GM23338 (cell line): ENCODE results near the gene RAB40B. TPM values are rescaled to one million over a fixed set of nuclear protein-coding genes. Genes with fewer than 3 reads are reported as not detected.
A peak's percentile ranks its signal among the peaks of the same experiment; 100 is the strongest.

ENCODE experiments used
- ATAC-seq: fragments of 200-7000 bp; cut with Tn5 transposase; 3 replicates; pipeline ENCODE4 v1.9.1; 2020
- DNase-seq: peaks from one replicate; pipeline ENCODE4 v3.0.0-alpha.2; 2015; ENCODE audit warnings: low spot score
- H2AFZ ChIP-seq: fragments of 200-600 bp; sonication (generic); 2 replicates; pipeline ENCODE4 v1.8.0; 2016; ENCODE audit warnings: antibody characterized with exemption, mild to moderate bottlenecking, moderate library complexity
- H3F3A ChIP-seq: fragments of 200-600 bp; sonication (generic); replicated peaks from 2 replicates; pipeline ENCODE4 v1.8.0; 2017; ENCODE audit warnings: antibody characterized with exemption, mixed run types, low read depth
- H3K27ac ChIP-seq: fragments of 200-600 bp; sonication (generic); 2 replicates; pipeline ENCODE4 v1.6.1; 2016; ENCODE audit warnings: low read depth
- H3K27me3 ChIP-seq: fragments of 200-600 bp; sonication (generic); 2 replicates; pipeline ENCODE4 v1.8.0; 2016; ENCODE audit warnings: mild to moderate bottlenecking, mixed run types, moderate library complexity; ENCODE audit not compliant: insufficient read depth
- H3K36me3 ChIP-seq: fragments of 200-600 bp; sonication (generic); 2 replicates; pipeline ENCODE4 v1.8.0; 2016; ENCODE audit warnings: mild to moderate bottlenecking; ENCODE audit not compliant: insufficient read depth
- H3K4me1 ChIP-seq: fragments of 200-600 bp; sonication (generic); 2 replicates; pipeline ENCODE4 v1.8.0; 2016; ENCODE audit warnings: mild to moderate bottlenecking, moderate library complexity; ENCODE audit not compliant: insufficient read depth
- H3K4me2 ChIP-seq: fragments of 200-600 bp; sonication (generic); 2 replicates; pipeline ENCODE4 v1.7.1; 2017; ENCODE audit warnings: mixed run types
- H3K4me3 ChIP-seq: fragments of 200-600 bp; sonication (generic); 2 replicates; pipeline ENCODE4 v1.6.1; 2016; ENCODE audit warnings: mixed run types
- H3K79me2 ChIP-seq: fragments of 200-600 bp; sonication (generic); replicated peaks from 2 replicates; pipeline ENCODE4 v1.8.0; 2017; ENCODE audit warnings: mild to moderate bottlenecking; ENCODE audit not compliant: insufficient read depth
- H3K9me2 ChIP-seq: fragments of 200-600 bp; sonication (generic); 2 replicates; pipeline ENCODE4 v1.8.0; 2017; ENCODE audit not compliant: insufficient read depth
- H4K20me1 ChIP-seq: fragments of 200-600 bp; sonication (generic); replicated peaks from 2 replicates; pipeline ENCODE4 v1.8.0; 2017; ENCODE audit warnings: mild to moderate bottlenecking; ENCODE audit not compliant: insufficient read depth
- H3K27ac Mint-ChIP-seq: 2 replicates; pipeline ENCODE4 v1.8.0; 2020; ENCODE audit warnings: inconsistent platforms, mild to moderate bottlenecking, moderate library complexity, mixed read lengths
- H3K27me3 Mint-ChIP-seq: 3 replicates; pipeline ENCODE4 v1.8.0; 2022; ENCODE audit warnings: low read depth, mild to moderate bottlenecking, moderate library complexity, mixed read lengths, inconsistent platforms; ENCODE audit not compliant: insufficient read depth, poor library complexity
- H3K36me3 Mint-ChIP-seq: 3 replicates; pipeline ENCODE4 v1.8.0; 2021; ENCODE audit warnings: low read depth, mild to moderate bottlenecking, inconsistent platforms, moderate library complexity, mixed read lengths
- H3K4me1 Mint-ChIP-seq: 3 replicates; pipeline ENCODE4 v1.8.0; 2020; ENCODE audit warnings: mild to moderate bottlenecking, inconsistent platforms, mixed read lengths
- H3K4me3 Mint-ChIP-seq: 3 replicates; pipeline ENCODE4 v1.8.0; 2021; ENCODE audit warnings: moderate library complexity, mild to moderate bottlenecking, inconsistent platforms, mixed read lengths
- H3K9me3 Mint-ChIP-seq: 3 replicates; pipeline ENCODE4 v1.8.0; 2020; ENCODE audit warnings: moderate library complexity, mild to moderate bottlenecking, inconsistent platforms, mixed read lengths
- CREB1 ChIP-seq: fragments of 250-450 bp; sonication (Bioruptor Pico); IDR thresholded peaks from 2 replicates; pipeline ENCODE4 v1.5.0; 2020; ENCODE audit warnings: low read depth, mild to moderate bottlenecking, moderate library complexity
- EZH2 ChIP-seq: fragments of 200-600 bp; sonication (generic); IDR thresholded peaks from one replicate; pipeline ENCODE4 v1.8.0; 2017; ENCODE audit warnings: antibody characterized with exemption, mild to moderate bottlenecking, low read depth; ENCODE audit not compliant: unreplicated experiment
- EZH2phosphoT487 ChIP-seq: fragments of 200-600 bp; sonication (generic); IDR thresholded peaks from one replicate; pipeline ENCODE4 v1.8.1; 2018; ENCODE audit warnings: antibody characterized with exemption; ENCODE audit not compliant: unreplicated experiment
- POLR2AphosphoS5 ChIP-seq: IDR thresholded peaks from 2 replicates; pipeline ENCODE4 v1.6.1; 2016; ENCODE audit warnings: antibody characterized with exemption, low read depth
- STAT1 ChIP-seq: IDR thresholded peaks from one replicate; pipeline ENCODE4 v1.6.1; 2016; ENCODE audit warnings: antibody characterized with exemption; ENCODE audit not compliant: unreplicated experiment
- ZNF114 ChIP-seq: fragments of 250-450 bp; sonication (Bioruptor Pico); IDR thresholded peaks from 2 replicates; pipeline ENCODE4 v1.5.0; 2020; ENCODE audit warnings: mild to moderate bottlenecking, moderate library complexity
- ZNF331 ChIP-seq: fragments of 250-450 bp; sonication (Bioruptor Pico); IDR thresholded peaks from 2 replicates; pipeline ENCODE4 v1.5.0; 2020; ENCODE audit warnings: low read depth, mild to moderate bottlenecking, moderate library complexity
- polyA plus RNA-seq: library from polyadenylated mRNA; unstranded; fragments of >200 nt; fragmentation: Nextera tagmentation; extraction: Ambion mirVana; gene quantifications from 2 replicates; pipeline ENCODE4 v1.2.1, GENCODE V29; 2016
- total RNA-seq: library from RNA; depleted of rRNA; stranded (reverse); fragments of >200 nt; shearing (Covaris generic); gene quantifications from 2 replicates; pipeline ENCODE4 v1.2.3, GENCODE V29; 2014
- TF ChIP-seq, protein P1 (sequence below): IDR thresholded peaks from 2 replicates; pipeline ENCODE4 v1.6.1; 2016; ENCODE audit warnings: antibody characterized with exemption
- TF ChIP-seq, protein P2 (sequence below): fragments of 250-450 bp; sonication (Bioruptor Pico); IDR thresholded peaks from 2 replicates; pipeline ENCODE4 v1.5.0; 2020; ENCODE audit warnings: mild to moderate bottlenecking, moderate library complexity
- TF ChIP-seq, protein P3 (sequence below), 2 experiments: fragments of 200-600 bp in 1 of 2; sonication (generic) in 1 of 2; conservative IDR thresholded peaks; 2 replicates each; pipeline versions ENCODE4 v1.5.1 to v1.6.1; 2016 to 2017; ENCODE audit warnings: antibody characterized with exemption in 2 of 2, low read depth in 2 of 2, mild to moderate bottlenecking in 2 of 2, moderate library complexity in 1 of 2

The RAB40B gene
- total and polyA plus RNA-seq, 2 experiments from 2014 or later, result 4.2 to 5.2 TPM

DNA sequence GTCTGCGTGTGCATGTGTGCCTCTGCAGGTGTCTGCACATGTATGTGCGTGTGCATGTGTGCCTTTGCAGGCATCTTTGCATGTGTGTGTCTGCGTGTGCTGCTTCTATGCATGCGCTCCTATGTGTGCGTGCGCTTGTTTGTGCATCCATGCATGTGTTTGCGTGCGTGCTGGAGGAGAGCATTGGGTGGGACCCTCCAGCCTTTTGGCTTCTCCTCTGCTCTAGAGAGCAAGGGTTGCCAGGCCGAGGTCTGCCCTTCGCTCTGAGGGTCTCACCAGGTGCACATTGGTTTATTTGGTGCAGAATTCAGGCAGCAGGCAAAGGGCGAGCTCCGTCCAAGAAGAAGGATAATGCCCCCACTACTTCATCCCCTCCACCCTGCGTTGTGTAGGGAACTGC is 1.1 kb upstream of the RAB40B start:
- Histone ChIP-seq H2AFZ (no peak overlapping the region), H3K36me3 (no peaks in the 10 kb centered on the region), H3K27me3 (peaks cover 35% of the 10 kb centered on the region), H3K9me2 (no peaks in the 10 kb centered on the region), H3K4me3 (peak overlapping the region; percentile 63; the same call in 1 of the 2 replicates), H3K79me2 (no peaks in the 10 kb centered on the region), H3F3A (0 out of 2 replicates have a peak, but pooled peaks cover 6% of the 10 kb centered on the region), H4K20me1 (no peaks in the 10 kb centered on the region), H3K4me1 (no peaks in the 10 kb centered on the region), H3K27ac (no peak overlapping the region), H3K4me2 (peak overlapping the region; percentile 75; the same call in 1 of the 2 replicates)
- H3K27ac Mint-ChIP-seq, result no peak overlapping the region
- no peaks in the 10 kb centered on the region; the same call in 2 of the 3 replicates for H3K36me3 Mint-ChIP-seq
- H3K4me1 Mint-ChIP-seq, result no peaks in the 10 kb centered on the region
- peaks cover 27% of the 10 kb centered on the region for H3K27me3 Mint-ChIP-seq
- DNase-seq, result no peak
- peak overlapping the region; percentile 86 for H3K4me3 Mint-ChIP-seq
- TF ChIP-seq EZH2phosphoT487, result no peak
- no peak for ATAC-seq
- H3K9me3 Mint-ChIP-seq, result no peaks in the 10 kb centered on the region; the same call in 2 of the 3 replicates

DNA sequence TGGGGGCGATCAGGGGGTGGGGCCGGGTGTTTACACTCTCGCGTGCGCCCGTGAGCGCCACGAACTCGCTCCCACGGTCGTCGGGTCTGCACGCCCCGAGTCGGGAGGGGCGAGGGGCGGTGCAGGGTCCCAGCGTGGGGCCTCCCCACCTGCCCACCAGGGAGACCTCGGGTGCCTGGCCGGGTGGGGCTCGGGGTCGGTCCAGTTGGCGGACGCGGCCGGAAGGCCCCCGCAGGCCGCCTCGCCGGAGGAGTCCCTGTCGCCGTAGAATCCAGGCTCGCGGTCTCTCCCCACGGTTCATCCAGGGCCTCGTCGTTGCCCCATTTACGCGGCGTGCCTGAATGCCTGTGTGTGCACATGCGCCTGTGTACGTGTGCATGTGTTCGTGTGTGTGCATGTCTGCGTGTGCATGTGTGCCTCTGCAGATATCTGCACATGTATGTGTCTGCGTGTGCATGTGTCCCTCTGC is 510 bp upstream of the RAB40B start:
- Mint-ChIP-seq H3K9me3 (no peaks in the 10 kb centered on the region; the same call in 2 of the 3 replicates), H3K4me1 (no peaks in the 10 kb centered on the region), H3K4me3 (peak overlapping the region; percentile 86), H3K27ac (no peak overlapping the region), H3K27me3 (peaks cover 30% of the 10 kb centered on the region), H3K36me3 (no peaks in the 10 kb centered on the region; the same call in 2 of the 3 replicates)
- Histone ChIP-seq H3K9me2 (no peaks in the 10 kb centered on the region), H3F3A (0 out of 2 replicates have a peak, but pooled peaks cover 6% of the 10 kb centered on the region), H3K4me1 (no peaks in the 10 kb centered on the region), H3K36me3 (no peaks in the 10 kb centered on the region), H3K4me2 (peak overlapping the region; percentile 75), H4K20me1 (no peaks in the 10 kb centered on the region), H2AFZ (no peak overlapping the region), H3K27me3 (peaks cover 35% of the 10 kb centered on the region), H3K27ac (no peak overlapping the region), H3K4me3 (peak overlapping the region; percentile 63), H3K79me2 (no peaks in the 10 kb centered on the region)
- DNase-seq (peak; percentile 60), ATAC-seq (peak; percentile 42)
- TF ChIP-seq ZNF114 (CRISPR knock-in tag), result no peak
- TF ChIP-seq ZNF331 (CRISPR knock-in tag), result no peak
- TF ChIP-seq, protein P1, sequence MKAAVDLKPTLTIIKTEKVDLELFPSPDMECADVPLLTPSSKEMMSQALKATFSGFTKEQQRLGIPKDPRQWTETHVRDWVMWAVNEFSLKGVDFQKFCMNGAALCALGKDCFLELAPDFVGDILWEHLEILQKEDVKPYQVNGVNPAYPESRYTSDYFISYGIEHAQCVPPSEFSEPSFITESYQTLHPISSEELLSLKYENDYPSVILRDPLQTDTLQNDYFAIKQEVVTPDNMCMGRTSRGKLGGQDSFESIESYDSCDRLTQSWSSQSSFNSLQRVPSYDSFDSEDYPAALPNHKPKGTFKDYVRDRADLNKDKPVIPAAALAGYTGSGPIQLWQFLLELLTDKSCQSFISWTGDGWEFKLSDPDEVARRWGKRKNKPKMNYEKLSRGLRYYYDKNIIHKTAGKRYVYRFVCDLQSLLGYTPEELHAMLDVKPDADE, result no peak
- TF ChIP-seq STAT1, result no peak
- TF ChIP-seq CREB1 (CRISPR knock-in tag), result no peak
- TF ChIP-seq, protein P2, sequence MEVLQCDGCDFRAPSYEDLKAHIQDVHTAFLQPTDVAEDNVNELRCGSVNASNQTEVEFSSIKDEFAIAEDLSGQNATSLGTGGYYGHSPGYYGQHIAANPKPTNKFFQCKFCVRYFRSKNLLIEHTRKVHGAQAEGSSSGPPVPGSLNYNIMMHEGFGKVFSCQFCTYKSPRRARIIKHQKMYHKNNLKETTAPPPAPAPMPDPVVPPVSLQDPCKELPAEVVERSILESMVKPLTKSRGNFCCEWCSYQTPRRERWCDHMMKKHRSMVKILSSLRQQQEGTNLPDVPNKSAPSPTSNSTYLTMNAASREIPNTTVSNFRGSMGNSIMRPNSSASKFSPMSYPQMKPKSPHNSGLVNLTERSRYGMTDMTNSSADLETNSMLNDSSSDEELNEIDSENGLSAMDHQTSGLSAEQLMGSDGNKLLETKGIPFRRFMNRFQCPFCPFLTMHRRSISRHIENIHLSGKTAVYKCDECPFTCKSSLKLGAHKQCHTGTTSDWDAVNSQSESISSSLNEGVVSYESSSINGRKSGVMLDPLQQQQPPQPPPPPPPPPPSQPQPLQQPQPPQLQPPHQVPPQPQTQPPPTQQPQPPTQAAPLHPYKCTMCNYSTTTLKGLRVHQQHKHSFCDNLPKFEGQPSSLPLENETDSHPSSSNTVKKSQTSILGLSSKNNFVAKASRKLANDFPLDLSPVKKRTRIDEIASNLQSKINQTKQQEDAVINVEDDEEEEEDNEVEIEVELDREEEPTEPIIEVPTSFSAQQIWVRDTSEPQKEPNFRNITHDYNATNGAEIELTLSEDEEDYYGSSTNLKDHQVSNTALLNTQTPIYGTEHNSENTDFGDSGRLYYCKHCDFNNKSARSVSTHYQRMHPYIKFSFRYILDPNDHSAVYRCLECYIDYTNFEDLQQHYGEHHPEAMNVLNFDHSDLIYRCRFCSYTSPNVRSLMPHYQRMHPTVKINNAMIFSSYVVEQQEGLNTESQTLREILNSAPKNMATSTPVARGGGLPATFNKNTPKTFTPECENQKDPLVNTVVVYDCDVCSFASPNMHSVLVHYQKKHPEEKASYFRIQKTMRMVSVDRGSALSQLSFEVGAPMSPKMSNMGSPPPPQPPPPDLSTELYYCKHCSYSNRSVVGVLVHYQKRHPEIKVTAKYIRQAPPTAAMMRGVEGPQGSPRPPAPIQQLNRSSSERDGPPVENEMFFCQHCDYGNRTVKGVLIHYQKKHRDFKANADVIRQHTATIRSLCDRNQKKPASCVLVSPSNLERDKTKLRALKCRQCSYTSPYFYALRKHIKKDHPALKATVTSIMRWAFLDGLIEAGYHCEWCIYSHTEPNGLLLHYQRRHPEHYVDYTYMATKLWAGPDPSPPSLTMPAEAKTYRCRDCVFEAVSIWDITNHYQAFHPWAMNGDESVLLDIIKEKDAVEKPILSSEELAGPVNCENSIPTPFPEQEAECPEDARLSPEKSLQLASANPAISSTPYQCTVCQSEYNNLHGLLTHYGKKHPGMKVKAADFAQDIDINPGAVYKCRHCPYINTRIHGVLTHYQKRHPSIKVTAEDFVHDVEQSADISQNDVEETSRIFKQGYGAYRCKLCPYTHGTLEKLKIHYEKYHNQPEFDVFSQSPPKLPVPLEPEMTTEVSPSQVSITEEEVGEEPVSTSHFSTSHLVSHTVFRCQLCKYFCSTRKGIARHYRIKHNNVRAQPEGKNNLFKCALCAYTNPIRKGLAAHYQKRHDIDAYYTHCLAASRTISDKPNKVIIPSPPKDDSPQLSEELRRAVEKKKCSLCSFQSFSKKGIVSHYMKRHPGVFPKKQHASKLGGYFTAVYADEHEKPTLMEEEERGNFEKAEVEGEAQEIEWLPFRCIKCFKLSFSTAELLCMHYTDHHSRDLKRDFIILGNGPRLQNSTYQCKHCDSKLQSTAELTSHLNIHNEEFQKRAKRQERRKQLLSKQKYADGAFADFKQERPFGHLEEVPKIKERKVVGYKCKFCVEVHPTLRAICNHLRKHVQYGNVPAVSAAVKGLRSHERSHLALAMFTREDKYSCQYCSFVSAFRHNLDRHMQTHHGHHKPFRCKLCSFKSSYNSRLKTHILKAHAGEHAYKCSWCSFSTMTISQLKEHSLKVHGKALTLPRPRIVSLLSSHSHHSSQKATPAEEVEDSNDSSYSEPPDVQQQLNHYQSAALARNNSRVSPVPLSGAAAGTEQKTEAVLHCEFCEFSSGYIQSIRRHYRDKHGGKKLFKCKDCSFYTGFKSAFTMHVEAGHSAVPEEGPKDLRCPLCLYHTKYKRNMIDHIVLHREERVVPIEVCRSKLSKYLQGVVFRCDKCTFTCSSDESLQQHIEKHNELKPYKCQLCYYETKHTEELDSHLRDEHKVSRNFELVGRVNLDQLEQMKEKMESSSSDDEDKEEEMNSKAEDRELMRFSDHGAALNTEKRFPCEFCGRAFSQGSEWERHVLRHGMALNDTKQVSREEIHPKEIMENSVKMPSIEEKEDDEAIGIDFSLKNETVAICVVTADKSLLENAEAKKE (CRISPR knock-in tag), result no peak
- TF ChIP-seq, protein P3, sequence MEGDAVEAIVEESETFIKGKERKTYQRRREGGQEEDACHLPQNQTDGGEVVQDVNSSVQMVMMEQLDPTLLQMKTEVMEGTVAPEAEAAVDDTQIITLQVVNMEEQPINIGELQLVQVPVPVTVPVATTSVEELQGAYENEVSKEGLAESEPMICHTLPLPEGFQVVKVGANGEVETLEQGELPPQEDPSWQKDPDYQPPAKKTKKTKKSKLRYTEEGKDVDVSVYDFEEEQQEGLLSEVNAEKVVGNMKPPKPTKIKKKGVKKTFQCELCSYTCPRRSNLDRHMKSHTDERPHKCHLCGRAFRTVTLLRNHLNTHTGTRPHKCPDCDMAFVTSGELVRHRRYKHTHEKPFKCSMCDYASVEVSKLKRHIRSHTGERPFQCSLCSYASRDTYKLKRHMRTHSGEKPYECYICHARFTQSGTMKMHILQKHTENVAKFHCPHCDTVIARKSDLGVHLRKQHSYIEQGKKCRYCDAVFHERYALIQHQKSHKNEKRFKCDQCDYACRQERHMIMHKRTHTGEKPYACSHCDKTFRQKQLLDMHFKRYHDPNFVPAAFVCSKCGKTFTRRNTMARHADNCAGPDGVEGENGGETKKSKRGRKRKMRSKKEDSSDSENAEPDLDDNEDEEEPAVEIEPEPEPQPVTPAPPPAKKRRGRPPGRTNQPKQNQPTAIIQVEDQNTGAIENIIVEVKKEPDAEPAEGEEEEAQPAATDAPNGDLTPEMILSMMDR (conservative IDR thresholded peaks at IDR 0.05; ENCODE audit: low read depth in 2 of 2), result no peak
- TF ChIP-seq POLR2AphosphoS5, result no peak
- no peak for TF ChIP-seq EZH2
